ENCODE measurements around the gene SYNGR3.
A peak's percentile ranks its signal among the peaks of the same experiment; 100 is the strongest.

Gene SYNGR3

DNA sequence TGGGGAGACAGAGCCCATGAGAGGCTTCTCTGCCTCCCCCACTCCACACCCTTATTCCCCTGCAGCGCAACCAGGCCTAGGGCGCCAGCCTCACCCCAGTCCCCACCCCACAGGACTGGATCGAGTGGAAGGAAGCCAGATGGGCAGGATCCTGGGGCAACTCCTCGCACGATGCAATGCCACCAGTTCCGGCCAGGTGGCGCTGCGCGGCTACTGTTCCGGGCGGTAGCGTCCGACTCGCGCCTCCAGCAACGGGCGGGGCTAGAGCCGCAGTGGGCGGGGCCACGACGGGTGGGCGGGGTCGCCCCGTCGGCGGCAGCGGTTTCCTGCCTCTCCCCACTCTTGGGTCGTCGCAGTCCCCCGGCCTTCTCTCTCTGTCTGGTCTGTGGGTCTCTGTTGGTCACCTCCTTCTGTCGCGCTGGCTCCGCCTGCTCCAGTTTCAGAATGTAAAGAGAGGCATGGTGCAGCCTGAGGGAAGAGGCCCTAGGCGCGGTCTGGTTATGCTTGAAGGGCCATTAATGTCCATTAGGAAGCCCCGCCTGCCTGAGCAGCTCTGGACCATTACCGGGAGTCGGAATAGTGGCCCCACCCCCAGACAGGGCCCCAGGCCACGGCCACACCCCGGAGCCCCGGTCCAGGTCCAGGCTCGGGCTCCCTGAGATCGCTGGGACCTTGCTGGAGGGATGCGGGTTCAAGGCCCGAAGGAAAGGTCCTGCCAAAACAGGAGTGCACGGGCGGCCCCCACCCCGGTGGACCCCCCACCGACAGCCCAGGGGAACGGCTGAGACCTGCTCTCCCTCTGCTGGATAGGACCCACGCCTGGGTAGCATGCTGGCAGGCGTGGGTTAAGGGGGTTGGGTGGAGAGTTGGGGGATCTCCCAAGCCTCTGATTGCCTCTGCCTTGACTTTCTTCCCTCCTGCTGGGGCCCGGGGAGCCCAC lies 33.6 kb downstream of the SYNGR3 start:
- Histone ChIP-seq H3K27ac (no peak overlapping the region), H3K27me3 (replicated peaks) (peaks cover 13% of the 10 kb centered on the region), H3K4me3 (ENCODE audit: low read depth, low read length) (peak overlapping the region; percentile 44), H3K36me3 (replicated peaks) (no peaks in the 10 kb centered on the region)
- TF ChIP-seq, protein P1, sequence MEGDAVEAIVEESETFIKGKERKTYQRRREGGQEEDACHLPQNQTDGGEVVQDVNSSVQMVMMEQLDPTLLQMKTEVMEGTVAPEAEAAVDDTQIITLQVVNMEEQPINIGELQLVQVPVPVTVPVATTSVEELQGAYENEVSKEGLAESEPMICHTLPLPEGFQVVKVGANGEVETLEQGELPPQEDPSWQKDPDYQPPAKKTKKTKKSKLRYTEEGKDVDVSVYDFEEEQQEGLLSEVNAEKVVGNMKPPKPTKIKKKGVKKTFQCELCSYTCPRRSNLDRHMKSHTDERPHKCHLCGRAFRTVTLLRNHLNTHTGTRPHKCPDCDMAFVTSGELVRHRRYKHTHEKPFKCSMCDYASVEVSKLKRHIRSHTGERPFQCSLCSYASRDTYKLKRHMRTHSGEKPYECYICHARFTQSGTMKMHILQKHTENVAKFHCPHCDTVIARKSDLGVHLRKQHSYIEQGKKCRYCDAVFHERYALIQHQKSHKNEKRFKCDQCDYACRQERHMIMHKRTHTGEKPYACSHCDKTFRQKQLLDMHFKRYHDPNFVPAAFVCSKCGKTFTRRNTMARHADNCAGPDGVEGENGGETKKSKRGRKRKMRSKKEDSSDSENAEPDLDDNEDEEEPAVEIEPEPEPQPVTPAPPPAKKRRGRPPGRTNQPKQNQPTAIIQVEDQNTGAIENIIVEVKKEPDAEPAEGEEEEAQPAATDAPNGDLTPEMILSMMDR (IDR thresholded peaks at IDR 0.05; ENCODE audit: low read depth, low read length, missing control alignments): peak; percentile 92
- peak; percentile 68 for DNase-seq
- in situ Hi-C loops (cut with HindIII; ENCODE audit: low pct_ligation_motif_present, low sequenced_read_pairs): no loop called here

DNA sequence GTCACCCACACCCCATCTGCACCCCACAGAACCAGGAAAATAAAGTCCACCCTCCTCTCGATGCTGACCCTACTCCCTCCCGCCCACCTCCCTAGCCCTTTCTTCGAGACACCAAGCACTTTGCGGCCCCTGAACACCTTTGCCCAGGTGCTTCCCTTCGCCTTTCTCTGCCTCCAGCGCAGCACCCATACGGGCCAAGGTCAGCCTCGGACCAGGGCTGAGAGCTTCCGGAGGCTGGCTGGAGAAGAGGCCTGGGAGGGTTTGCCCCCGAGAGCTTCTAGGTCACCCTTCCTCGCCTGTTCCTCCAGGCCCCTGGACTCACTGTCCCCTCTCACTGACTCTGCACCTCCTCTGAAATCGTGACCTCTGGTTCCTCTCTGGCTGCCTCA lies 34.3 kb downstream of the SYNGR3 start:
- H3K27me3 ChIP-seq (replicated peaks): peaks cover 13% of the 10 kb centered on the region
- no peaks in the 10 kb centered on the region for H3K36me3 ChIP-seq (replicated peaks)
- in situ Hi-C loops (cut with HindIII; ENCODE audit: low pct_ligation_motif_present, low sequenced_read_pairs): no loop called here
- H3K4me3 ChIP-seq (ENCODE audit: low read depth, low read length): no peak overlapping the region
- H3K27ac ChIP-seq: no peak overlapping the region
- no peak for DNase-seq
- TF ChIP-seq, protein P1 (IDR thresholded peaks at IDR 0.05; ENCODE audit: low read depth, low read length, missing control alignments): no peak

DNA sequence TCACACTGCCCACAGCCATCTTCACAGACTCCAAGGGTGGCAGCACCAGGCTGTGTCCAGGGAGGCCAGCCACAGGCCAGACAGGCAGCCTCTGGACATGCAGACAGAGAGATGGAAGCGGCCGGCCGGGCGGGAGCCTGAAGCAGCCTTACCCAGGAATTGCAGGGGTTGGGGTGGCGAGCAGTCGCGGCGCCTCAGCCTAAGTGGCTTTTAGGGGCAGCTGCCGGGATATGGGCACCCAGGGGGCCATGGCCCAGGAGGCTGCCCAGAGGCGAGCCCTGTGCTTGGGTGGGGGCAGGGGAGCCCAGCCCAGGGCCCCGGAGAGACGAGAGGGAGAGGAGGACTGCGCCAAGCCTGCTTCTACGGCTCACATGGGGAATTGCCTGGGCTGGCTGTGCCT lies 35.5 kb downstream of the SYNGR3 start:
- TF ChIP-seq, protein P1 (IDR thresholded peaks at IDR 0.05; ENCODE audit: low read depth, low read length, missing control alignments): no peak
- no peaks in the 10 kb centered on the region for H3K36me3 ChIP-seq (replicated peaks)
- no peak for DNase-seq
- no peak overlapping the region for H3K4me3 ChIP-seq (ENCODE audit: low read depth, low read length)
- in situ Hi-C loops (cut with HindIII; ENCODE audit: low pct_ligation_motif_present, low sequenced_read_pairs): no loop called here
- peaks cover 5% of the 10 kb centered on the region for H3K27me3 ChIP-seq (replicated peaks)
- no peak overlapping the region for H3K27ac ChIP-seq

DNA sequence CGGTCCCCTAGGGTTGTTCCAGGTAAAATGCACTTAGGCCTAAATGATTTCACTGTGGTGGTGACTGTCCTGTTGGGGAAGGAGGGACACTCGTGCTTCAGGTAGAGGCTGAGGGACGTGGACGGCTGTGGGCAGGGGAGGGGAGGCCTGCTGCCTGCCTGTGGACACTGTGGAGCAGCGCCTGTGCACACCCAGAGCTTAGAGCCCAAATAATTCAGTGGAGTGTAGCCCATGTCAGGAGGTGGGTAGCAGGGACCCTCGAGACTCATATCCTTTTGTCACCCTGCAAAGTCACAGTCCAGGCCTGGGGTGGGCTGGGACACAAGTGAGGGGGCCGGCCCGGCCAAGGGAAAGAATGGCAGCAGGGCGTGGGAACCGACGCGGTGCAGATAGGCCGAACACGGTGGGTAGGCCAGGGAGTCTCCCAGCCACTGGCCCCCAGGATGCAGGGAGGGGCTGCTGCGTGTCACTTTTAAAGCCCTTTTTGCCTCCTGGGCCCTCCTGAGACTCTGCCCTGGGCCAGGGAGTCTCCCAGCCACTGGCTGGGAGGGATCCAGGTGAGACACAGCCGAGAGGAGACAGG lies 36.2 kb downstream of the SYNGR3 start:
- DNase-seq: no peak
- H3K27me3 ChIP-seq (replicated peaks): no peaks in the 10 kb centered on the region
- H3K4me3 ChIP-seq (ENCODE audit: low read depth, low read length): no peak overlapping the region
- H3K27ac ChIP-seq: no peak overlapping the region
- TF ChIP-seq, protein P1 (IDR thresholded peaks at IDR 0.05; ENCODE audit: low read depth, low read length, missing control alignments): no peak
- no peaks in the 10 kb centered on the region for H3K36me3 ChIP-seq (replicated peaks)
- in situ Hi-C loops (cut with HindIII; ENCODE audit: low pct_ligation_motif_present, low sequenced_read_pairs): no loop called here

DNA sequence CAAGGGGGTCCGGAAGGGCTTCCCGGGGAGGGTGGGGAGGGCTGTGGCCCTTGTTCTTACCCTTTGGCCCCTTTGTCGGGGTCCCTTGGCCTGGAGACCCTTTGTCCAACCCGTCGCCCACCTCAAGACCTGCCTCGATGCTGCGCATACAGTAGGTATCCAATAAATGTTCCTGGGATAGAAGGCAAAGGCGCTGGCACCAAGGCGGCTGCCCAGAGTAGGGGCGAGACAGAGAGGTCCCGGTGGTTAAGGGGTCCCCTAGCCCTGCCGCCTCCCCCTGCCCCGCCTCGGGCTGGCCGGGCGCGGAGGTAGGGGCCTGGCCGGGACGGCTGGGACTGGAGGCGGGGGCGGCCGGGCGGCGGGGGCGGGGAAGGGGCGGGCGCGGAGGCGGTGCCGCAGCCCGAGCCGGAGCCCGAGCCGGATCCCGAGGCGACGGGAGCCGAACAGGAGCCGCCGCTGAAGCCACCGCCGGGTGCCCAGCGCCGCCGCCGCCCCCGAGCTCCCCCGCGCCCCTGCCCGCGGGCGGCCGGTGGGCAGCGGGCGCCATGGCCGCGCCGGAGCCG lies 36.8 kb downstream of the SYNGR3 start, which contains the start of gene NHERF2:
TSS of gene NHERF2 (plus strand) at position 442 of the 563 bp plus-strand sequence. CDS start at position 546, 104 bp downstream.
- in situ Hi-C loops (cut with HindIII; ENCODE audit: low pct_ligation_motif_present, low sequenced_read_pairs): no loop called here
- Histone ChIP-seq H3K27ac (no peak within 1 kb of the TSS), H3K4me3 (ENCODE audit: low read depth, low read length) (peak within 1 kb of the TSS; percentile 60), H3K27me3 (replicated peaks) (no peaks in the 10 kb centered on the region), H3K36me3 (replicated peaks) (no peaks in the 10 kb centered on the region)
- no peak for DNase-seq
- TF ChIP-seq, protein P1 (IDR thresholded peaks at IDR 0.05; ENCODE audit: low read depth, low read length, missing control alignments): no peak
